Panc1 (cell line): ENCODE results near the gene FLVCR2. TPM values are rescaled to one million over a fixed set of nuclear protein-coding genes. Genes with fewer than 3 reads are reported as not detected.

Experiments
- ATAC-seq: fragments of 200-7000 bp; cut with Tn5 transposase; 2 replicates; pipeline ENCODE4 v1.9.1; 2020; ENCODE audit warnings: mild to moderate bottlenecking, moderate library complexity
- Bru-seq: library from RNA; stranded (reverse); fragments of 400-500 nt; gene quantifications from one replicate; lab custom pipeline; 2021; lab: Mats Ljungman, UMichigan
- BruChase-seq, 2 experiments: library from RNA; stranded (reverse); fragments of 400-500 nt; gene quantifications; one replicate each; lab custom pipeline; 2021; lab: Mats Ljungman, UMichigan
- BruUV-seq: library from RNA; stranded (reverse); fragments of 400-500 nt; replicated peaks from 2 replicates; lab custom pipeline; 2021; lab: Mats Ljungman, UMichigan
- CTCF ChIA-PET: fragments of 300-600 bp; sonication (Branson Sonifier 250); formaldehyde crosslinking; loops from one replicate; lab custom pipeline; 2022; ENCODE audit warnings: antibody characterized with exemption; lab: Charles Lee
- POLR2A ChIA-PET: fragments of 300-600 bp; sonication (Branson Sonifier 250); formaldehyde crosslinking; loops from one replicate; lab custom pipeline; 2022; ENCODE audit warnings: antibody characterized with exemption; lab: Charles Lee
- DNase-seq: peaks from one replicate; pipeline ENCODE4 v3.0.0-alpha.2; 2010; ENCODE audit warnings: low read depth, low spot score
- H3K27ac ChIP-seq: 2 replicates; pipeline ENCODE4 v1.5.1; 2011; ENCODE audit warnings: mild to moderate bottlenecking, low read length, inconsistent platforms
- H3K27me3 ChIP-seq: fragments of 200-500 bp; sonication (Bioruptor generic); 2 replicates; pipeline ENCODE4 v1.6.0; 2014; ENCODE audit warnings: low read length, inconsistent platforms; ENCODE audit not compliant: control insufficient read depth, insufficient read depth
- H3K36me3 ChIP-seq: fragments of 200-500 bp; sonication (Bioruptor generic); 2 replicates; pipeline ENCODE4 v1.5.1; 2014; ENCODE audit warnings: inconsistent platforms, mild to moderate bottlenecking, low read length, moderate library complexity; ENCODE audit not compliant: control insufficient read depth, insufficient read depth
- H3K4me1 ChIP-seq: 2 replicates; pipeline ENCODE4 v1.5.1; 2011; ENCODE audit warnings: inconsistent platforms, mild to moderate bottlenecking, low read length, moderate library complexity; ENCODE audit not compliant: control insufficient read depth, insufficient read depth
- H3K4me3 ChIP-seq, 2 experiments: 2 replicates each; pipeline ENCODE4 v1.5.1; 2011 to 2012; ENCODE audit warnings: low read depth in 2 of 2, low read length in 2 of 2, mild to moderate bottlenecking in 2 of 2, inconsistent platforms in 1 of 2, moderate library complexity in 1 of 2
- H3K9me3 ChIP-seq: fragments of 200-500 bp; sonication (Bioruptor generic); 2 replicates; pipeline ENCODE4 v1.5.1; 2014; ENCODE audit warnings: low read depth, mild to moderate bottlenecking, inconsistent platforms, low read length, moderate library complexity; ENCODE audit not compliant: control insufficient read depth, insufficient read depth
- POLR2AphosphoS5 ChIP-seq: IDR thresholded peaks from 2 replicates; pipeline ENCODE4 v1.6.1; 2012; ENCODE audit warnings: mild to moderate bottlenecking, low read depth, low read length, moderate library complexity
- SIN3A ChIP-seq: IDR thresholded peaks from 2 replicates; pipeline ENCODE4 v1.6.1; 2012; ENCODE audit warnings: low read depth, mild to moderate bottlenecking, low read length, moderate library complexity, borderline replicate concordance; ENCODE audit not compliant: insufficient read depth
- TCF7L2 ChIP-seq: IDR thresholded peaks from 2 replicates; pipeline ENCODE4 v1.6.1; 2011; ENCODE audit warnings: mild to moderate bottlenecking, low read depth, low read length, inconsistent platforms
- in situ Hi-C: cut with HindIII; loops from 2 replicates; pipeline ENCODE4 v1.10.0; 2016; ENCODE audit warnings: low sequenced_read_pairs, low pct_unique_long_range_greater_than_20kb
- intact Hi-C: fragments of 100-400 bp; cut with micrococcal nuclease; formaldehyde crosslinking; loops from one replicate; pipeline ENCODE4 v1.10.0; 2022; ENCODE audit not compliant: unreplicated experiment
- long read RNA-seq: library from polyadenylated mRNA; unstranded; transcript quantifications from one replicate; pipeline ENCODE4 v2.0.0, GENCODE V29; 2021; ENCODE audit not compliant: unreplicated experiment
- polyA plus RNA-seq: library from polyadenylated mRNA; unstranded; fragments of >200 nt; gene quantifications from one replicate; pipeline ENCODE4 v1.2.1, GENCODE V29; 2012; ENCODE audit warnings: missing spikeins; ENCODE audit not compliant: insufficient read length
- total RNA-seq: library from RNA; stranded (reverse); gene quantifications from one replicate; pipeline ENCODE4 v1.2.1, GENCODE V29; 2021; ENCODE audit not compliant: unreplicated experiment
- TF ChIP-seq, protein P1 (sequence below): fragments of 450-650 bp; IDR thresholded peaks from 2 replicates; pipeline ENCODE4 v1.5.1; 2017; ENCODE audit warnings: mild to moderate bottlenecking
- TF ChIP-seq, protein P2 (sequence below), 2 experiments: IDR thresholded peaks; 2 replicates each; pipeline ENCODE4 v1.6.1; 2011 to 2012; ENCODE audit warnings: low read depth in 2 of 2, control low read depth in 1 of 2, low read length in 1 of 2, mild to moderate bottlenecking in 1 of 2, moderate library complexity in 1 of 2; ENCODE audit not compliant: insufficient read depth in 1 of 2

Gene FLVCR2, protein sequence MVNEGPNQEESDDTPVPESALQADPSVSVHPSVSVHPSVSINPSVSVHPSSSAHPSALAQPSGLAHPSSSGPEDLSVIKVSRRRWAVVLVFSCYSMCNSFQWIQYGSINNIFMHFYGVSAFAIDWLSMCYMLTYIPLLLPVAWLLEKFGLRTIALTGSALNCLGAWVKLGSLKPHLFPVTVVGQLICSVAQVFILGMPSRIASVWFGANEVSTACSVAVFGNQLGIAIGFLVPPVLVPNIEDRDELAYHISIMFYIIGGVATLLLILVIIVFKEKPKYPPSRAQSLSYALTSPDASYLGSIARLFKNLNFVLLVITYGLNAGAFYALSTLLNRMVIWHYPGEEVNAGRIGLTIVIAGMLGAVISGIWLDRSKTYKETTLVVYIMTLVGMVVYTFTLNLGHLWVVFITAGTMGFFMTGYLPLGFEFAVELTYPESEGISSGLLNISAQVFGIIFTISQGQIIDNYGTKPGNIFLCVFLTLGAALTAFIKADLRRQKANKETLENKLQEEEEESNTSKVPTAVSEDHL
- total RNA-seq (9.7 TPM), Bru-seq, nascent RNA (percentile 60 among the genes with signal in this experiment), BruChase-seq, experiment 1, labeled RNA remaining after a 2-hour chase (percentile 57 among the genes with signal in this experiment), BruChase-seq, experiment 2, labeled RNA remaining after a 6-hour chase (percentile 61 among the genes with signal in this experiment)
- polyA plus RNA-seq, result 12.7 TPM
- long read RNA-seq, transcript FLVCR2-201 (10 exons, 3,632 nt), result major isoform, 12 of 21 reads
- long read RNA-seq, partial matches to known transcripts, result 4 of 21 reads
- long read RNA-seq, other reads (novel, unspliced or antisense), result 4 of 21 reads

DNA sequence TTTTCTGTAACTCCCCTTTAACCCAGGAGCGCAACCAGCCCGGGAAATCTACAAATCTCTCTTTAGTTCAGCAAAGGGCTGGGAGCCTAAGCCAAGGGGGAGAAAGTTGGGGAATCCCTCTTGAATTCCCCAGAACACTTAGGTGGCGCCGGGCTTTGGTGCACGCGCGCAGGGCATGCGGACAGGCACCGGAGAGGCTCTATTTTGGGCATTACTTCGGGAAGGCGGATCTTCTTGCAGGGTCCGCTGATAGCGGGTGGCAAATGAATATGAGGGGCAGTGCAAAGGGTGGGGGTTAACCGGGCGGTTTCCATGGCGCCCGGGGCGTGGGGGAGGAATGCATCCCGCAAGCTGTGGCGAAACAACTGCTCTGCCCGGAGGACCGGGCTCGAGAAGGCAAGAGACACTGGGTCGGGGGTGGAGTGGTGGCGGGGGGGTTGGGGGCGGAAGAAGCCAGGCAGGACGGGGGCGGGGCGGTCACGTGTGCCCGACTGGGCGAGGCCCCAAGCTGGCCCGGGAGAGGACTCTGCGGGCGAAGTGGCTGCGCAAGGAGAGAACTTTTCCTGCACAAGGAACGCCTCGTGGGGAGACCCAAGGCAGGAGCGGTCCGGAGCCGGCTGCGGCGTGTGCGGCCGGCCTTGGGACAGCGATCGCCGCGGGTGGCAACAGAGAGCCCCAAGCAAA is at the start of gene FLVCR2:
Gene FLVCR2, plus strand, starts transcription at position 519 of the 684 bp plus-strand sequence. CDS start 353 bp downstream, outside the sequence.
- Histone ChIP-seq H3K4me1 (peaks cover 5% of the 10 kb centered on the region; the same call in 1 of the 2 replicates), H3K27me3 (no peaks in the 10 kb centered on the region), H3K27ac (peak within 1 kb of the TSS; percentile 59), H3K9me3 (no peaks in the 10 kb centered on the region), H3K4me3 (peak within 1 kb of the TSS; percentile 58 to 85), H3K36me3 (no peaks in the 10 kb centered on the region)
- no peak for TF ChIP-seq POLR2AphosphoS5
- TF ChIP-seq, protein P1, sequence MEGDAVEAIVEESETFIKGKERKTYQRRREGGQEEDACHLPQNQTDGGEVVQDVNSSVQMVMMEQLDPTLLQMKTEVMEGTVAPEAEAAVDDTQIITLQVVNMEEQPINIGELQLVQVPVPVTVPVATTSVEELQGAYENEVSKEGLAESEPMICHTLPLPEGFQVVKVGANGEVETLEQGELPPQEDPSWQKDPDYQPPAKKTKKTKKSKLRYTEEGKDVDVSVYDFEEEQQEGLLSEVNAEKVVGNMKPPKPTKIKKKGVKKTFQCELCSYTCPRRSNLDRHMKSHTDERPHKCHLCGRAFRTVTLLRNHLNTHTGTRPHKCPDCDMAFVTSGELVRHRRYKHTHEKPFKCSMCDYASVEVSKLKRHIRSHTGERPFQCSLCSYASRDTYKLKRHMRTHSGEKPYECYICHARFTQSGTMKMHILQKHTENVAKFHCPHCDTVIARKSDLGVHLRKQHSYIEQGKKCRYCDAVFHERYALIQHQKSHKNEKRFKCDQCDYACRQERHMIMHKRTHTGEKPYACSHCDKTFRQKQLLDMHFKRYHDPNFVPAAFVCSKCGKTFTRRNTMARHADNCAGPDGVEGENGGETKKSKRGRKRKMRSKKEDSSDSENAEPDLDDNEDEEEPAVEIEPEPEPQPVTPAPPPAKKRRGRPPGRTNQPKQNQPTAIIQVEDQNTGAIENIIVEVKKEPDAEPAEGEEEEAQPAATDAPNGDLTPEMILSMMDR, result no peak
- TF ChIP-seq, protein P2, sequence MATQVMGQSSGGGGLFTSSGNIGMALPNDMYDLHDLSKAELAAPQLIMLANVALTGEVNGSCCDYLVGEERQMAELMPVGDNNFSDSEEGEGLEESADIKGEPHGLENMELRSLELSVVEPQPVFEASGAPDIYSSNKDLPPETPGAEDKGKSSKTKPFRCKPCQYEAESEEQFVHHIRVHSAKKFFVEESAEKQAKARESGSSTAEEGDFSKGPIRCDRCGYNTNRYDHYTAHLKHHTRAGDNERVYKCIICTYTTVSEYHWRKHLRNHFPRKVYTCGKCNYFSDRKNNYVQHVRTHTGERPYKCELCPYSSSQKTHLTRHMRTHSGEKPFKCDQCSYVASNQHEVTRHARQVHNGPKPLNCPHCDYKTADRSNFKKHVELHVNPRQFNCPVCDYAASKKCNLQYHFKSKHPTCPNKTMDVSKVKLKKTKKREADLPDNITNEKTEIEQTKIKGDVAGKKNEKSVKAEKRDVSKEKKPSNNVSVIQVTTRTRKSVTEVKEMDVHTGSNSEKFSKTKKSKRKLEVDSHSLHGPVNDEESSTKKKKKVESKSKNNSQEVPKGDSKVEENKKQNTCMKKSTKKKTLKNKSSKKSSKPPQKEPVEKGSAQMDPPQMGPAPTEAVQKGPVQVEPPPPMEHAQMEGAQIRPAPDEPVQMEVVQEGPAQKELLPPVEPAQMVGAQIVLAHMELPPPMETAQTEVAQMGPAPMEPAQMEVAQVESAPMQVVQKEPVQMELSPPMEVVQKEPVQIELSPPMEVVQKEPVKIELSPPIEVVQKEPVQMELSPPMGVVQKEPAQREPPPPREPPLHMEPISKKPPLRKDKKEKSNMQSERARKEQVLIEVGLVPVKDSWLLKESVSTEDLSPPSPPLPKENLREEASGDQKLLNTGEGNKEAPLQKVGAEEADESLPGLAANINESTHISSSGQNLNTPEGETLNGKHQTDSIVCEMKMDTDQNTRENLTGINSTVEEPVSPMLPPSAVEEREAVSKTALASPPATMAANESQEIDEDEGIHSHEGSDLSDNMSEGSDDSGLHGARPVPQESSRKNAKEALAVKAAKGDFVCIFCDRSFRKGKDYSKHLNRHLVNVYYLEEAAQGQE (IDR thresholded peaks at IDR 0.05; ENCODE audit: insufficient read depth in 1 of 2, low read depth in 2 of 2, low read length in 1 of 2), result no peak
- TF ChIP-seq TCF7L2, result no peak
- peak; percentile 3; the same call in 1 of the 2 replicates for TF ChIP-seq SIN3A
- ChIA-PET CTCF (interaction anchor here (0.9 to 4.3 kb wide), 4 partner anchors 17 to 79 kb away, joined by 3 to 22 read pairs (median 12); no protein-coding TSS in a partner anchor), POLR2A (interaction anchor here (0.9 kb wide), 1 partner anchor 72 kb away, joined by 3 read pairs; no protein-coding TSS in a partner anchor)
- in situ Hi-C loops, result no loop called here
- BruUV-seq, result no TSS peak
- intact Hi-C loops, result loop anchor here (2.0 kb wide), 1 partner anchor 77 kb away; no protein-coding TSS in a partner anchor
- DNase-seq (no peak), ATAC-seq (peak; percentile 77)

DNA sequence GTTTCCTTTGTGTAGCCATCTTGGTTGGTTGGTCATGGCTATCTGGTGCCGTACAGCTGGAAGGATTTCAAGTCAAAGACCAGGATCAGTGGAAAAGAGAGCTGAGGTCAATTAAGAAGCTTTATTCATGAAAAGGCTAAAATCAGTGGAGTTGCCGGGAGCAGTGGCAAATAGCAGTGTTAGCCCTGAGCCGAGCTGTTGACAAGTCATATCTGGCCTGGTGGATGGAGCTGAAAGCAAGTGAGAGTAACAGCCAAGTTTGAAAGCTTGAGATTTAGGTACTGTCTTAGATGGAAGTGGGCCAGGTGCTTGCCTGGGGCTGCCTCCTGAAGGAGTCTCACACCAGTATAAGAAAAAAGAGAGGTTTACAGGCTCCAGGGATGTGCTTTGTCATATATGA is 47.2 kb upstream of the FLVCR2 start:
- in situ Hi-C loops, result no loop called here
- CTCF ChIA-PET, result no interaction called here

More for the DNA sequence above, 47.2 kb upstream of the FLVCR2 start:
- H3K4me1 ChIP-seq, result peaks cover 9% of the 10 kb centered on the region
- H3K36me3 ChIP-seq, result no peaks in the 10 kb centered on the region
- POLR2A ChIA-PET, result no interaction called here
- no peak for TF ChIP-seq SIN3A
- TF ChIP-seq, protein P2 (IDR thresholded peaks at IDR 0.05; ENCODE audit: insufficient read depth in 1 of 2, low read depth in 2 of 2, low read length in 1 of 2), result no peak
- TF ChIP-seq, protein P1, result no peak
- TF ChIP-seq TCF7L2, result no peak
- TF ChIP-seq POLR2AphosphoS5, result no peak
- intact Hi-C loops, result no loop called here
- no peak overlapping the region for H3K4me3 ChIP-seq
- ATAC-seq, result no peak
- H3K27me3 ChIP-seq, result no peaks in the 10 kb centered on the region
- DNase-seq, result peak; percentile 2
- BruUV-seq, result no TSS peak
- H3K27ac ChIP-seq, result no peak overlapping the region
- H3K9me3 ChIP-seq, result no peaks in the 10 kb centered on the region
